Muscle of leg (tissue), 11 donors: ENCODE results near the gene CCDC191. TPM values are rescaled to one million over a fixed set of nuclear protein-coding genes. Genes with fewer than 3 reads are reported as not detected.
A peak's percentile ranks its signal among the peaks of the same experiment; 100 is the strongest.

Experiments used
- DNase-seq: peaks from one replicate; pipeline ENCODE4 v3.0.0; 2013
- H3K27ac ChIP-seq: one replicate; pipeline ENCODE4 v1.5.1; 2013; ENCODE audit warnings: mild to moderate bottlenecking, low read length, control low read depth
- H3K27me3 ChIP-seq: one replicate; pipeline ENCODE4 v1.6.1; 2013; ENCODE audit warnings: low read length; ENCODE audit not compliant: control insufficient read depth, insufficient read depth
- H3K36me3 ChIP-seq: one replicate; pipeline ENCODE4 v1.6.1; 2013; ENCODE audit warnings: low read length; ENCODE audit not compliant: control insufficient read depth, insufficient read depth
- H3K4me1 ChIP-seq: one replicate; pipeline ENCODE4 v1.6.1; 2013; ENCODE audit warnings: low read length; ENCODE audit not compliant: control insufficient read depth, insufficient read depth
- H3K4me3 ChIP-seq: one replicate; pipeline ENCODE4 v1.5.1; 2013; ENCODE audit warnings: low read length, control low read depth
- H3K9me3 ChIP-seq: replicated peaks from 2 replicates; pipeline ENCODE4 v1.6.1; 2013; ENCODE audit warnings: low read depth, low read length; ENCODE audit not compliant: control insufficient read depth
- WGBS: methylation state at CpG from one replicate; pipeline ENCODE4 v1.1.5; 2013; ENCODE audit warnings: missing lambda C conversion rate; ENCODE audit not compliant: insufficient coverage; 5-methylcytosine and 5-hydroxymethylcytosine counted together
- polyA plus RNA-seq, 8 donors: library from polyadenylated mRNA; unstranded; fragments of 120-200 nt; gene quantifications; one replicate each; pipeline versions ENCODE4 v1.2.1 to v1.2.3, GENCODE V29; 2013; ENCODE audit warnings: inconsistent platforms in 1 of 8, low replicate concordance in 1 of 8; ENCODE audit not compliant: insufficient read length in 8 of 8, insufficient read depth in 1 of 8
- total RNA-seq: library from RNA; stranded (reverse); fragments of 120-200 nt; gene quantifications from one replicate; pipeline ENCODE4 v1.2.4, GENCODE V29; 2013

Gene CCDC191
- total and polyA plus RNA-seq, 9 donors = 2.3 to 5.1 (median 3.3) TPM

DNA sequence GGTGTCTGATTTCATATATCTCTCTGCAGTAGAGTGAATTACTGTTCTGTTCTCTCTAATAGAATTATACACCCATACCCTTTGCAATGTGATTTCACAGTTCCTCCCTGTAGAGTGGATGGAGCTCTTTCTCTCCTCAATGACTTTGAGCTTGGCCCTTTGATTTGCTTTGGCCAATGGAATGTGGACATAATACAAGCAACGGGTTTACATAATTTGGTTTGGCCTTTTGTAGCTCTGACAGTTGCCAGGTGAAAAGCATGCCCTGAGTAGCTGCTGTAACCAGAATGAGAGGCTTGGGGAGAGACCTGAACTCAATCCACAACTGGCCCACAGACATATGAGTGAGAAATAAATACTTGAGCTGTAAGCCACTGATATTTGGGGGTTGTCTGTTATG lies 76.4 kb downstream of the CCDC191 start:
- Histone ChIP-seq H3K4me1 (no peaks in the 10 kb centered on the region), H3K27ac (no peak overlapping the region), H3K36me3 (peaks cover 5% of the 10 kb centered on the region), H3K4me3 (no peak overlapping the region), H3K9me3 (no peaks in the 10 kb centered on the region), H3K27me3 (no peaks in the 10 kb centered on the region)
- WGBS = no CpG with 5 or more reads among the region's 1 CpG
- DNase-seq = no peak

DNA sequence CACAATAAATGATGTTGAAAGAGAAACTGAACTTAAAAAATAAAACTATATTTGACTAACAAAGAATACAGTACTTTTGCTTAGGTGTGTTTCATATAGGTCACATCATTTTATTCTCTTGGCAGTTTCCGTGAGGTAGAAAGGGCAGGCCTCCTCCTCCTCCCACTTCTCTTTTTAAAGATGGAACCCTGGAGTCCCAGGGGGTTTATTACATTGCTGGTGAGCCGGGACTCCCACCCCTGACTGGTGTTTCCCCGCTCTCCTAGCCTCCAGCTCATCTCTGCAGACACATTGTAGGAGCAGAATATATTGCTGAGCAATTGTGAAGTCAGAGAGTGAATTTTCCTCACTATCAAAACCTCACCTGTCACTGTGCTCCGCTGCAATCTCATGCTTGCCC lies 78.5 kb downstream of the CCDC191 start:
- H3K27me3 ChIP-seq = no peaks in the 10 kb centered on the region
- H3K4me3 ChIP-seq = no peak overlapping the region
- H3K27ac ChIP-seq = no peak overlapping the region
- H3K9me3 ChIP-seq = peaks cover 7% of the 10 kb centered on the region
- peaks cover 5% of the 10 kb centered on the region for H3K36me3 ChIP-seq
- H3K4me1 ChIP-seq = no peaks in the 10 kb centered on the region
- DNase-seq = no peak
- 100% methylated on average over 1 of the region's 4 CpGs for WGBS

DNA sequence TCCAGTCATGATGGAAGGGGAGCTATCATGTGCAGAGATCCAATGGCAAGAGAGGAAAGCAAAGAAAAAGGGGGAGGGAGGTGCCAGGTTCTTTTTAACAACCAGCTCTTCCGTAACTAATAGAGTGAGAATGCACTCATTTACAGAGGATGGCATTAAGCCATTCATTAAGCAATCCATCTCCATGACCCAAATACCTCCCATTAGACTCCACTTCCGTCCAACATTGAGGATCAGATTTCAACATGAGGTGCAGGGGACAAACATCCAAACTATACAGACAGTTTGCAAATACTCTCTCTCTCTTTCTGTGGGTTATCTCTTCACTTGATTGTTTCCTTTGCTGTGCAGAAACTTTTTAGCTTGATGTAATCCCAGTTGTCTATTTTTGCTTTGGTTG lies 87.3 kb downstream of the CCDC191 start:
- no peaks in the 10 kb centered on the region for H3K36me3 ChIP-seq
- no peak overlapping the region for H3K4me3 ChIP-seq
- peaks cover 7% of the 10 kb centered on the region for H3K9me3 ChIP-seq
- WGBS = no CpG with 5 or more reads among the region's 2 CpGs
- DNase-seq = no peak
- no peaks in the 10 kb centered on the region for H3K27me3 ChIP-seq
- H3K4me1 ChIP-seq = no peaks in the 10 kb centered on the region
- no peak overlapping the region for H3K27ac ChIP-seq

DNA sequence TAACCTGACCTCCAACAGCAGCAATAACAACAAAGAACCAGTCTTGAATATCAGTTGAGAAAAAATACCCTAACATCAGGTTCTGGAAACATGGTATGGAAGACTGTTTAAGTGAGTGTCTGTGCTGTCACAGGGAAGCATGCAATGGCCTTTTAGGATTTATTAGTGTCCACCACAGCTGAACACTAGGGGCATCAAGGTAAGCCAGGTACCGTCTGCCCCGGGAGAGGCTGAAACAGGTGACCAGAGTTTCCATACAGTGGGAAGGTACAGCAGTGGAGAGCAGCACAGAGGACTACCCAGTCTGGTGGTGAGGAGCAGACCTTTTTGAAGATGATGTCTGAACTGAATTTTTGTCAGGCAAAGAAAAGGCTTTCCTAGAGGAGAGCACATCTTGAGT lies 90.2 kb downstream of the CCDC191 start:
- WGBS = 85% methylated on average over 2 of the region's 2 CpGs
- Histone ChIP-seq H3K27ac (no peak overlapping the region), H3K9me3 (peaks cover 2% of the 10 kb centered on the region), H3K4me3 (no peak overlapping the region), H3K36me3 (no peaks in the 10 kb centered on the region), H3K4me1 (no peaks in the 10 kb centered on the region), H3K27me3 (no peaks in the 10 kb centered on the region)
- no peak for DNase-seq

DNA sequence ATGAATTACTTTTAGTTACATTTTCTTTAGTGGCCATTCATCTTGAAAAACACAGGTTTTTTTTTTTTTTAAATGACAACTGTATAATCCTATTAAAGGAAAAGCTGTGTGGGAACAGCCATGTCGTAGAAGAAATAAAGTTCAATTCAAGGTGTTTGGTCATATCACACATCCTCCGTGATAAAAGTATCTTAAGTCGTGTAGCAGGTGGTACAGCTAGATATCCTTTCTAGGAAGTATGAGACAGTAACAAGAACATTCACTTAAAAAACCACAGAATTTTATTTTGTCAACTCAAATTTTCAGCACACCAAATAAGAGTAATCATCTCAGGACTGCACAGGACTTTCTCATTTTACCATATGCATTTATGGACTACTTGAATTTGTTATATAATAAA lies 92.4 kb downstream of the CCDC191 start:
- Histone ChIP-seq H3K4me1 (no peaks in the 10 kb centered on the region), H3K9me3 (no peaks in the 10 kb centered on the region), H3K36me3 (no peaks in the 10 kb centered on the region), H3K4me3 (no peak overlapping the region), H3K27me3 (no peaks in the 10 kb centered on the region), H3K27ac (no peak overlapping the region)
- DNase-seq = no peak
- WGBS = no CpG with 5 or more reads among the region's 3 CpGs

DNA sequence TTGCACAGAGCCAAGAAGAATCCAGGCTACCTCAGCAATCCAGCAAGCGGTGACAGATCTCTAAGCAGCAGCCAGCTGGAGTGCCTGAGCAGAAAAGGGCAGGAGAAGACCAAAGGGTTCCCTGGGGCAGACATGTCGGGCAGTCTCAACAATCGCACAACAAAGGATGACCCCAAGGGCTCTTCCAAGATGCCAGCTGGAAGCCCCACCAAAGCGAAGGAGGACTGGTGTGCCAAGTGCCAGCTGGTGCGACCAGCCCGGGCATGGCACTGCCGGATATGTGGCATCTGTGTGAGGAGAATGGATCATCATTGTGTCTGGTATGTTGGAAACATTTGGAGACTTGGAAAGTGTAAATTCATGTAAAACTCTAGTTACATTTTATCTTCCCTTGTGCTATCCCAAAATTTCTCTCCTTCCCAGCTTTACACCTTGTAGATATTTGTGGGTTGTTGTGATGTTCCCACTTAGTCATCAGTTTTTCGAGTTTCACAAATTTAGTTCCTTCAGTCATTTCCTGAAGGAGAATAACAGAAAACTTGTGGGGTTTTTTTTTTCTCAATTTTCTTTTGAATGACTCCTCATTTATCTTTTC lies 102.1 kb downstream of the CCDC191 start:
- WGBS = 79% methylated on average over 4 of the region's 8 CpGs
- Histone ChIP-seq H3K27ac (no peak overlapping the region), H3K27me3 (peaks cover 8% of the 10 kb centered on the region), H3K4me3 (no peak overlapping the region), H3K9me3 (no peaks in the 10 kb centered on the region), H3K4me1 (peaks cover 5% of the 10 kb centered on the region), H3K36me3 (no peaks in the 10 kb centered on the region)
- DNase-seq = no peak

DNA sequence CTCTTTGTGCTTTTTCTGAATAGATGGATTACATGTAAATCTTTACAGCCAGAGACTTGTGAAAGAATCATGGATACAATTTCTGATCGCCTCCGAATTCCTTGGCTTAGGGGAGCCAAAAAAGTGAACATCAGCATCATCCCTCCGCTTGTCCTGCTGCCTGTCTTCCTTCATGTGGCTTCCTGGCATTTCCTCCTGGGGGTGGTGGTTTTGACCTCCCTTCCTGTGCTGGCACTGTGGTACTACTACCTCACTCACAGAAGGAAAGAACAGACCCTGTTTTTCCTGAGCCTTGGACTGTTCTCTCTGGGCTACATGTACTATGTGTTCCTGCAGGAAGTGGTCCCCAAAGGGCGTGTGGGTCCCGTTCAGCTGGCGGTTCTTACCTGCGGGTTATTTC lies 102.6 kb downstream of the CCDC191 start:
- 71% methylated on average over 7 of the region's 7 CpGs for WGBS
- Histone ChIP-seq H3K9me3 (no peaks in the 10 kb centered on the region), H3K27ac (no peak overlapping the region), H3K4me3 (no peak overlapping the region), H3K4me1 (peaks cover 6% of the 10 kb centered on the region), H3K36me3 (no peaks in the 10 kb centered on the region), H3K27me3 (peaks cover 11% of the 10 kb centered on the region)
- DNase-seq = no peak

DNA sequence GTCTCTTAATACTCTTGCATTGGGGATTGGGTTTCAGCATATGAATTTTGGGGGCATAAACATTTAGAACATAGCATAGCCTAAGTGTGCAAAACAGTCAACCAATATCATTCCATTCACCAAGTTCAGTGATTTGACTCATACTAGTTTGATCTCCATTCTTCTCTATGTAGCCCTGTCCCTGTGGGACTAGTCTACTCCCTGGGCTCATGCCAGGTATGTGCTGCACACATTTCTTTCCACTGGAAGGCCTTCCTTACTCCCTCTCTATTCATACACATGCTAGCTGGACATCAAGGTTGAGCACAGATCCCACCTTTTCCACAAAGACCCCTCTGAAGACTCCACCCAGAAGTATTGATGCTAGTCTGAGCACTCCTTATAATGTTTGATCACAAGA lies 103.4 kb downstream of the CCDC191 start:
- no peak for DNase-seq
- H3K27me3 ChIP-seq = peaks cover 18% of the 10 kb centered on the region
- no peaks in the 10 kb centered on the region for H3K36me3 ChIP-seq
- no peak overlapping the region for H3K4me3 ChIP-seq
- H3K27ac ChIP-seq = no peak overlapping the region
- no peaks in the 10 kb centered on the region for H3K9me3 ChIP-seq
- peaks cover 14% of the 10 kb centered on the region for H3K4me1 ChIP-seq

DNA sequence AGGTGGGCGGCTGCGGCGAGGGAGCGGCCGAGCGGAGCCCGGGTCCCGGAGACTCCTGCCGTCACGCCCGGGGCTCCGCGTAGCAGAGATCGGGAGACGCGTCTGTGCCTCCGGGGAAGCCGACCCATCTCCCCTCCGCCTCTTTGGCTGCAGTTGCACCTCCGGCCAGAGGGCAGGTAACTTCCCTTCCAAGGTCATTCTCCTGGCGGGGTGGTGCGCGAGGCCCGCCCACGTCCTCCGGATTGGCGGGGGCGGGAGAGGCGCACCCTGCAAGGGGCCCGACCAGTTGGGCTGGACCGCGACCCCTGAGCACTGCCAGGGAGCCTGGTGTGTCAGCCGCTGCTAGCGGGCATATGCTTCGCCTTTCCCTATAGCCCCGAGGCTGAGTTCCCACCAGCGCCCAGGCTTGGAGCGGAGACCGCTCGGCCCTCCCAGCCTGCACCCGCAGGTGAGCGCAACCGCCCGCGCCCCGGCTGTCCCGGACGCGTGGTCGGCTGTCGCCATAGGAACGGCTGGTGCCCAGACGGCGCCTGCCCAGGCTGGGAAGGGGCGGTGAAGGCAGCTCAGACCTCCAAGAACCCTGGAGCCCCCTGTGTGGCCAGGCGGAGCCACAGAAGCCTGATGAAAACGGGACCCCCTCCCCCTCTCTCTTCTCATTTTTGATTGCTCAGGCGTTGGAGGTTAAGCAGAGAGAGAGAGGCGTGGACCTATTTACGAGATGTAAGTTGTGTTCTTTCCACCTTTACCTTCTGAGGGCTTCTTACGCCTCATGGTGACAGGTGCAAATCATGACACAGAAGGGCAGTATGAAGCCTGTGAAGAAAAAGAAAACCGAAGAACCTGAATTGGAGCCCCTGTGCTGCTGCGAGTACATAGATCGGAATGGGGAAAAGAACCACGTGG lies 108.1 kb downstream of the CCDC191 start:
- no peak overlapping the region for H3K27ac ChIP-seq
- H3K36me3 ChIP-seq = no peaks in the 10 kb centered on the region
- H3K4me3 ChIP-seq = peak overlapping the region; percentile 60
- DNase-seq = peak; percentile 6
- under 1% methylated on average over 56 of the region's 65 CpGs for WGBS
- no peaks in the 10 kb centered on the region for H3K9me3 ChIP-seq
- peaks cover 12% of the 10 kb centered on the region for H3K4me1 ChIP-seq
- peaks cover 19% of the 10 kb centered on the region for H3K27me3 ChIP-seq

DNA sequence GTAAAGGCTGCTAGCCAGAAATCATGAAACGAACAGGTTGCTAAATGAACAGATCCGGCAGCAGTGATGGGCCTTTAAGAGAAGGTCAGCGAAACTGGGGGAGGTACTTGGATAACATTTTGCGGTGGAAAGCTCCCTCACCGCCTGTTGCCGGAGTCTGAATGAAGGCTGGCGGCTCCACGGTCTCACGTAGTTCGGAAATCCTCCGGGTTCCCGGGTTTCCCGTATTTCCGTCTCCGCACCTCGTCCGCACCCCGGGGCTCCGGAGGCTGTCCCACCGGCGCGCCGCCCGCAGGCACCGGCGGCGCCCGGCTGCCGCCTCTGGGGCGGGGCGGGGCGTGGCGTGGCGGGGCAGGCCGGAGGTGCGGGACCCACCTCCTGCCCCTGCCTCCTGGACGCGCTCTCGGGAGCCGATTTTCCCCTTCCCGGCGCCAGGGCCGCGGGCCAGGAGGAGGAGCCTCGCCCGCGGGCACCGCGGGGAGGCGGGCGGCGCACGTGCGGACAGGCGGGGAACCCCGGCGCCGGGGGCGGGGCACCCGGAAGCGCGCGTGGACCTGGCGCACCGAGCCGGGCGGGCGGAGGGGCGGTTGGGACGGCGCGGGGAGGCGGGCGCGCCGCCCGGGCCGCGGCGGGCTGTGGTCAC lies 108.8 kb downstream of the CCDC191 start, which contains the start of gene ZDHHC23:
TSS of gene ZDHHC23 (plus strand) at position 642 of the 643 bp plus-strand sequence. CDS start 790 bp downstream, outside the sequence.
- peaks cover 19% of the 10 kb centered on the region for H3K27me3 ChIP-seq
- H3K9me3 ChIP-seq = no peaks in the 10 kb centered on the region
- H3K36me3 ChIP-seq = no peaks in the 10 kb centered on the region
- DNase-seq = peak; percentile 60
- peaks cover 12% of the 10 kb centered on the region for H3K4me1 ChIP-seq
- peak within 1 kb of the TSS; percentile 60 for H3K4me3 ChIP-seq
- no peak within 1 kb of the TSS for H3K27ac ChIP-seq
- WGBS = under 1% methylated on average over 79 of the region's 80 CpGs
